Measurements from ENCODE around the gene ZNF320. TPM values are rescaled to one million over a fixed set of nuclear protein-coding genes. Genes with fewer than 3 reads are reported as not detected.
"Not testable (repeated sequence)": the region's sequence is repeated elsewhere in the genome, so short reads cannot be mapped to it uniquely, and the experiment has no call there.

ZNF320 gene
- total RNA-seq, 1 experiment from 2014 or later = 18.5 TPM

DNA sequence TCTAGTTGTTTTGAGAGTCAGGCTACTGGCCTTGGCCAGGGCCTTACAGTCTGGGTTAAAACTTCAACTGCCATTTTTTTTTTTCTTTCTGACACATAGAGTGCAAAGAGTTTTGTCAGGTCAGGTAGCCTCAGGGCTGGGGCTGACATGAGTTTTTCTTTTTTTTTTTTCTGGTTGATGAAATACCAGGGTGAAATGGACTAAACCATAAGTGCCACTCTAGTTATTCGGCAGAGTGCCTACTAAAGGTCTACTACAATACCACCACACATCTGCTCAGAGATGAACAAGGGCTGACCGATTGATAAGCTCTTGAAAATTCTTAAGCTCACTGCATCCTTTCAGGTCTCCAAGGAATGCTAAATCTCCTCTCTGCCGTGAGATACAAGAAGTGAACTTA lies 4.4 kb upstream of the ZNF320 start:
- Histone ChIP-seq H3K9me3 (ENCODE audit: insufficient read depth, low read depth) (peaks cover 37% of the 10 kb centered on the region), H3K4me1 (replicated peaks; ENCODE audit: insufficient read depth) (no peaks in the 10 kb centered on the region), H3K27me3 (ENCODE audit: insufficient read depth, low read depth) (no peaks in the 10 kb centered on the region), H3K4me3 (no peak overlapping the region), H3K9me2 (ENCODE audit: insufficient read depth) (no peaks in the 10 kb centered on the region), H3K4me2 (no peak overlapping the region), H3F3A (ENCODE audit: insufficient read depth, low read depth) (peaks cover 12% of the 10 kb centered on the region; the same call in 1 of the 2 replicates), H3K79me2 (ENCODE audit: low read depth) (no peaks in the 10 kb centered on the region), H3K36me3 (ENCODE audit: low read depth) (peaks cover 11% of the 10 kb centered on the region), H3K27ac (no peak overlapping the region), H2AFZ (no peak overlapping the region), H4K20me1 (ENCODE audit: insufficient read depth) (no peaks in the 10 kb centered on the region)
- intact Hi-C loops (cut with micrococcal nuclease; ENCODE audit: unreplicated experiment) = no loop called here
- no peak for DNase-seq
- POLR2A ChIA-PET (ENCODE audit: unreplicated experiment) = no interaction called here
- no peak for TF ChIP-seq EZH2 (IDR thresholded peaks at IDR 0.05; ENCODE audit: low read depth)
- TF ChIP-seq, protein P1, sequence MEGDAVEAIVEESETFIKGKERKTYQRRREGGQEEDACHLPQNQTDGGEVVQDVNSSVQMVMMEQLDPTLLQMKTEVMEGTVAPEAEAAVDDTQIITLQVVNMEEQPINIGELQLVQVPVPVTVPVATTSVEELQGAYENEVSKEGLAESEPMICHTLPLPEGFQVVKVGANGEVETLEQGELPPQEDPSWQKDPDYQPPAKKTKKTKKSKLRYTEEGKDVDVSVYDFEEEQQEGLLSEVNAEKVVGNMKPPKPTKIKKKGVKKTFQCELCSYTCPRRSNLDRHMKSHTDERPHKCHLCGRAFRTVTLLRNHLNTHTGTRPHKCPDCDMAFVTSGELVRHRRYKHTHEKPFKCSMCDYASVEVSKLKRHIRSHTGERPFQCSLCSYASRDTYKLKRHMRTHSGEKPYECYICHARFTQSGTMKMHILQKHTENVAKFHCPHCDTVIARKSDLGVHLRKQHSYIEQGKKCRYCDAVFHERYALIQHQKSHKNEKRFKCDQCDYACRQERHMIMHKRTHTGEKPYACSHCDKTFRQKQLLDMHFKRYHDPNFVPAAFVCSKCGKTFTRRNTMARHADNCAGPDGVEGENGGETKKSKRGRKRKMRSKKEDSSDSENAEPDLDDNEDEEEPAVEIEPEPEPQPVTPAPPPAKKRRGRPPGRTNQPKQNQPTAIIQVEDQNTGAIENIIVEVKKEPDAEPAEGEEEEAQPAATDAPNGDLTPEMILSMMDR (conservative IDR thresholded peaks at IDR 0.05) = no peak
- CTCF ChIA-PET = interaction anchor here (0.7 kb wide), 1 partner anchor 712 kb away, joined by 3 read pairs; the partner anchor contains the start of gene PPP2R1A
- no TSS peak for BruUV-seq (replicated peaks)

DNA sequence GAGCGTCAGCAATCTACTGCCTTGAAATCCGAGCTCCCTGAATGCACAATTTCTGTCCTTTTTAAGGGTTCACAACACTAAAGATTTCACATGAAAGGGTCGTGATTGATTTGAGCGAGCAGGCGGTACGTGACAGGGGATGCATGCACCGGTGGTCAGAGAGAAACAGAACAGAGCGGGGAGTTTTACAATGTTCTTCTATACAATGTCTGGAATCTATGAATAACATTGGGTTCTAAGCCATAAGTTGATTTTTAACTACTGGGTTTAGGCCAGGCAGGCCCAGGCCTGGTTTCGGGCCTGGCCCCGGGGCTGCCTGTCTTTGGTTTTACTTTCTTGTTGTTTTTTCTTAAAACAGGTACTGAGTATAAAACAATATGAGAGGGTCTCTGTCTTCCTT lies 1.2 kb upstream of the ZNF320 start:
- Histone ChIP-seq H3K9me3 (ENCODE audit: insufficient read depth, low read depth) (peaks cover 26% of the 10 kb centered on the region), H3F3A (ENCODE audit: insufficient read depth, low read depth) (peaks cover 16% of the 10 kb centered on the region; the same call in 1 of the 2 replicates), H3K79me2 (ENCODE audit: low read depth) (peaks cover 25% of the 10 kb centered on the region), H3K36me3 (ENCODE audit: low read depth) (peaks cover 19% of the 10 kb centered on the region)
- H2AFZ ChIP-seq; H3K4me3 ChIP-seq; H3K27ac ChIP-seq; DNase-seq; H3K4me1 ChIP-seq (replicated peaks; ENCODE audit: insufficient read depth); H4K20me1 ChIP-seq (ENCODE audit: insufficient read depth); H3K9me2 ChIP-seq (ENCODE audit: insufficient read depth); H3K4me2 ChIP-seq; BruUV-seq (replicated peaks); H3K27me3 ChIP-seq (ENCODE audit: insufficient read depth, low read depth); CTCF ChIA-PET; POLR2A ChIA-PET (ENCODE audit: unreplicated experiment): not testable (repeated sequence)
- intact Hi-C loops (cut with micrococcal nuclease; ENCODE audit: unreplicated experiment) = loop anchor here (5.0 kb wide), 2 partner anchors 41 to 94 kb away; partner anchors contain the start of gene ZNF468

- intact Hi-C loops (cut with micrococcal nuclease; ENCODE audit: unreplicated experiment) = loop anchor here (5.0 kb wide), 2 partner anchors 41 to 94 kb away; partner anchors contain the start of gene ZNF468
- Histone ChIP-seq H3K36me3 (ENCODE audit: low read depth) (peaks cover 21% of the 10 kb centered on the region), H3K9me2 (ENCODE audit: insufficient read depth) (no peaks in the 10 kb centered on the region), H4K20me1 (ENCODE audit: insufficient read depth) (no peaks in the 10 kb centered on the region), H3K4me2 (peak overlapping the region; percentile 81), H3K79me2 (ENCODE audit: low read depth) (peaks cover 25% of the 10 kb centered on the region), H2AFZ (peak overlapping the region; percentile 99), H3K9me3 (ENCODE audit: insufficient read depth, low read depth) (peaks cover 21% of the 10 kb centered on the region), H3K27me3 (ENCODE audit: insufficient read depth, low read depth) (no peaks in the 10 kb centered on the region), H3F3A (ENCODE audit: insufficient read depth, low read depth) (peaks cover 16% of the 10 kb centered on the region; the same call in 1 of the 2 replicates), H3K4me1 (replicated peaks; ENCODE audit: insufficient read depth) (peaks cover 9% of the 10 kb centered on the region; the same call in 1 of the 2 replicates), H3K4me3 (peak overlapping the region; percentile 84; the same call in 1 of the 2 replicates), H3K27ac (no peak overlapping the region)
- POLR2A ChIA-PET (ENCODE audit: unreplicated experiment) = interaction anchor here (0.6 kb wide), 1 partner anchor 46 kb away, joined by 3 read pairs; no protein-coding TSS in a partner anchor
- no peak for DNase-seq
- TSS peak; percentile 58 for BruUV-seq (replicated peaks)
- TF ChIP-seq, protein P1 (conservative IDR thresholded peaks at IDR 0.05) = no peak
- TF ChIP-seq EZH2 (IDR thresholded peaks at IDR 0.05; ENCODE audit: low read depth) = no peak
- CTCF ChIA-PET = no interaction called here
Observed at GRCh38 chr19:52898101-52898500, 666 bp upstream of the ZNF320 start.
